KOPT-K1 (cell line): ENCODE results near the gene TEX2.

Experiments
- H3K27ac ChIP-seq: fragments of 200-600 bp; sonication (generic); 2 replicates; pipeline ENCODE4 v1.5.1; 2016; ENCODE audit warnings: antibody characterized with exemption, mild to moderate bottlenecking, low read depth, low read length; ENCODE audit not compliant: poor library complexity, severe bottlenecking
- H3K36me3 ChIP-seq: fragments of 200-600 bp; sonication (generic); 2 replicates; pipeline ENCODE4 v1.5.1; 2017; ENCODE audit warnings: antibody characterized with exemption, mild to moderate bottlenecking, low read length, moderate library complexity; ENCODE audit not compliant: insufficient read depth
- H3K9me3 ChIP-seq: fragments of 200-600 bp; sonication (generic); 2 replicates; pipeline ENCODE4 v1.5.1; 2017; ENCODE audit warnings: antibody characterized with exemption, low read length, mild to moderate bottlenecking; ENCODE audit not compliant: insufficient read depth, poor library complexity, severe bottlenecking

TEX2 gene

GRCh38 chr17:64148017-64148631 lies 114.9 kb downstream of the TEX2 start:
- H3K36me3 ChIP-seq, result peaks cover 65% of the 10 kb centered on the region
- H3K27ac ChIP-seq, result peak overlapping the region; percentile 91
- H3K9me3 ChIP-seq, result no peaks in the 10 kb centered on the region

DNA sequence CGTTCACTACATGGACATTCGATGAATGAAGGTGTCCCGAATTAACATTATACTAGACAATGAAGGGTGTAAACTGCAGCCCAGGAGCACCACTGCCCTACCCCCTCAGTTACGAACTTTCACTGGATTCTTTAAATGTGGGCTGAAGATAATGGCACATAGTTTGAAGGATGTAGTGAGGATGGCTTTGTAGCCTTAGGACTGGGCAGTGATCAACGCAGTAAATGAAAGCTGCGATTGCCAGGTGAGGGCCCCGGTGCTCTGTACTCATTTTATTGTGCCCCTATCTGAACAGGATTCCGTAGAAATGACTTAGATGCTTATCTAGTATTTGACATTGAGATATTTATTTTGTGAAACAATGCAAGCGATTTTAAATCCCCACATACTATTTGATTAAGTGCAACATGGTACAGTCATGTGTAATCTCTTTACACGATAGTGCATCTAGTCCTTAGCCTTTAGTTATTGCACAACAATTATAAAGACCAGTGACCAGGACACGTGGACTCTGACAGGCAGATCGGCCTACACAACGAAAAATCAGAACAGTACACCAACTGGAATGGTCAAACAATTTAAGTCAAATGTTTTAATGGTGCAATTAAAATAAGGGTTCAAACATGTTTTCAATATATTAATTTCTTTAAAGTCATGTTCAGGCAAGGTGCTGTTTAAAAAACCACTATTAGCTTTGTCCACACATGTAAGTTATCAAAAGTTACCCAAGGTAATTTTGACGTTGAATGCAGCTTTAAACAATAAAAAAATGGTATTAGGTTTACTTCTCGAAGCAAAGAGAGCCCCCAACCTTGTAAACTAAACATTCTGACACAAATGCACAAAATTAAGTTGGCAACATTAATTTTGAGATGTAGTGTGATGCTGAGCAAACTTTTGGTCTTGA lies 115.7 kb downstream of the TEX2 start:
- peak overlapping the region; percentile 91 for H3K27ac ChIP-seq
- H3K9me3 ChIP-seq, result no peaks in the 10 kb centered on the region
- H3K36me3 ChIP-seq, result peaks cover 57% of the 10 kb centered on the region

GRCh38 chr17:64146418-64147109 lies 116.5 kb downstream of the TEX2 start:
- Histone ChIP-seq H3K36me3 (peaks cover 52% of the 10 kb centered on the region), H3K27ac (peak overlapping the region; percentile 91), H3K9me3 (no peaks in the 10 kb centered on the region)

GRCh38 chr17:64145751-64146417 lies 117.2 kb downstream of the TEX2 start:
- no peaks in the 10 kb centered on the region for H3K9me3 ChIP-seq
- H3K36me3 ChIP-seq, result peaks cover 46% of the 10 kb centered on the region
- peak overlapping the region; percentile 91 for H3K27ac ChIP-seq

GRCh38 chr17:64145375-64145750 lies 117.7 kb downstream of the TEX2 start:
- H3K36me3 ChIP-seq, result peaks cover 40% of the 10 kb centered on the region
- H3K9me3 ChIP-seq, result no peaks in the 10 kb centered on the region
- H3K27ac ChIP-seq, result peak overlapping the region; percentile 91

DNA sequence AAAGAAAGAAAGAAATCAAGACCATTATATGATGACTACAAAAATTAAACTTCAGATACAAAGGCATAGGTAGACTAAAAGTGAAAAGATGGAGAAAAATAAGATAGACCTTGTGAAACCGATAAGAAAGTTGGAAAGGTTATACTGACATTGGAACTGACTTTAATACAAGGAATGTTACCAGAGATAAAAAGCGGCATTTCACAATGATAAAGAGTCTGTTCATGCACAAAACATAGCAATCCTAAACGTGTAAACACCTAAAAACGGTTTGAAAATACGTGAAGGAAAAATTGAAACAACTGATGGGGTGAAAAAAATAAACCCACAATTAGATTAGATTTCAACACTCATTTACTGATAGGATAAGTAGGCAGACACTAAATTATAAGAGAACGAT lies 123.5 kb downstream of the TEX2 start:
- no peak overlapping the region for H3K27ac ChIP-seq
- H3K36me3 ChIP-seq, result no peaks in the 10 kb centered on the region
- no peaks in the 10 kb centered on the region for H3K9me3 ChIP-seq

DNA sequence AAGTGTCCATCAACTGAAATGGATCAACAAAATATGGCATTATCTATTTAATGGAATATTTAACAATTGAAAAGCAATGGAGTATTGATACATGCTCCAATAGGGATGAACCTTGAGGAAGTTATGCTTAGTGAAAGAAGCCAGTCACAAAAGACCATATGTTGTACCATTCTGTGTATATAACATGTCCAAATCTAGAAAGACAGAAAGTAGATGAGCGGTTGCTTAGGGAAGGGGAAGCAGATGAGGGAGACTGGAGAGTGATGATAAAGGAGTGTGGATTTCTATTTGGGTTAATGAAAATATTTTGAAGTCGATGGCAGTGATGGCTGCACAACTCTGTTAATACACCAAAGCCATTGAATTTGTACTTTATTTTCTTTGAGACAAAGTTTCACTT lies 124.6 kb downstream of the TEX2 start:
- no peak overlapping the region for H3K27ac ChIP-seq
- no peaks in the 10 kb centered on the region for H3K9me3 ChIP-seq
- H3K36me3 ChIP-seq, result no peaks in the 10 kb centered on the region

DNA sequence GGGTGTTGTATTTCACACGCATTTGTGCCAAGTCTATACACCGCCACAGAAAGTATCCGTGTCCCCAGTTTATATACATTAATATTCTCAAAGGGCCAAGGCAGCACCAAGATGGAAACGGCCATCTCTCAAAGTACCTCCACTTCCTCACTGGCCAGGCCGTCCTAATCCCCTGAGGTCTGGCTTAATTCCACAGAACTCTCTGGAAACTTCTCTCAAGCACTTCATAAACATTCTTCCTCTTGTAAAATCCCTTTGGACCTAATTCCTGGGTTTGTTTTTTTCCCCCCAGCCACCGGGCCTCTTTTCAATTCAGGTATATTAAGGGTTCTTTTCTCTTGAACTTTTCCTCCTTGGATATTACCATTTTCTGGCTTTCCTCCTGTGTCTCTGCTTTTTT lies 128.1 kb downstream of the TEX2 start:
- Histone ChIP-seq H3K36me3 (no peaks in the 10 kb centered on the region), H3K9me3 (no peaks in the 10 kb centered on the region), H3K27ac (no peak overlapping the region)

DNA sequence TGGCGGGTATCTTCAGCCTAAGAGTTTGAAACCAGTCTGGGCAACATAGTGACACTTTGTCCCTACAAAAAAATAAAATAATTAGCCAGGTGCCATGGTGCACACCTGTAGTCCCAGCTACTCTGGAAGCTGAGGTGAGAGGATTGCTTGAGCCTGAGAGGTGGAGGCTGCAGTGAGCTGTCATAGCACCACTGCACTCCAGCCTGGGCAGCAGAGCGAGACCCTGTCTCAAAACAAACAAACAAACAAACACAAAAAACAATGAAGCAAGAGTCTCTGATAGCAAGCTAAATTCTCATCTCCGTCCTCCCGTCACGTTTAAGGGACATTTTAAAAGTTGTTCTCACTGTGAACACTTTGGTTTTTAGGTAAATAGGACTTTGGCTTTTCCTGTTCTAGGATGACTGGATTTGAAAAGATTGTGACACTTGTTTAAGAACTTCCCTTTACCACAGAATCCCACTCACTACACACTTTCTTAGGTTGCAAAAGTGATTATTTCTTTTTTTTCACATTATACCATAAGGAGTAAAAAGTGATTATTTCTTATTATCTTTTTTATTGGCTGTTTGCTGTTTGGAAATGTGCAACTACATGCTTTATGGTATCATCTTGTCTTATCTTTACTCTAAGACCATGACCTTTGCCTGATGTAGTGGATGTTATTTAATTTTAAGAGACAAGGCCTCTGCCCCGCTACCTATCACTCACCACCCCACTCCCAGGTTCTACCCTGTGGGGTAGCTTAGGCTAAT lies 128.7 kb downstream of the TEX2 start:
- Histone ChIP-seq H3K27ac (no peak overlapping the region), H3K36me3 (no peaks in the 10 kb centered on the region)

GRCh38 chr17:64133546-64134215 lies 129.4 kb downstream of the TEX2 start:
- no peak overlapping the region for H3K27ac ChIP-seq
- no peaks in the 10 kb centered on the region for H3K36me3 ChIP-seq
- no peaks in the 10 kb centered on the region for H3K9me3 ChIP-seq

More for the DNA sequence above, 128.7 kb downstream of the TEX2 start:
- H3K9me3 ChIP-seq, result no peaks in the 10 kb centered on the region

DNA sequence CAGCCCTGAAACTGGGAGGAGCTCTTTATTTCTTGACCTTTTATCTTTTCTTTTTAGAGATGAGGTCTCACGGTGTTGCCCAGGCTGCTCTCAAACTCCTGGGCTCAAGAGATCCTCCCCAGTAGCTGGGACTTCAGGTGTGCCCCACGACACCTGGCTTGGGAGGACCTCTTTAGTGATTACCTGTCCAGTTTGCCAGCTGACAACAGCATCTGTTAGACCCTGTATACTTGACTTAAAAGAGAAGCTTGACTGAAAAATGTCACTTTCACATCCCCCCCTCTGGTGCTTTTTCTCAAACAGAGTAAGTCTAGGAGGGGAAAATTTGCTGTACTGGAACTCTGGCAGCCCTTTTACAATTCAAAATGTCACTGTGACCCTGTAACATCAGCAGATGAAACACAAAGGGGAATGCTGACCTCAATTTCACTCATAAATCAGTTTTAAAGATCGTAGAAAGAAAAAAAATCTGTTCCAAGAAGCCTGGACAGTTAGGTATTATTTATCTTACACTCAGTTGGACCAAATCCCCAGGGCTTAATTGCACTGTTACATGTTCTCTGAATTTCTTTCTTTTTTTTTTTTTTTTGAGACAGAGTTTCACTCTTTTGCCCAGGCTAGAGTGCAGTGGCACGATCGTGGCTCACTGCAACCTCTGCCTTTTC lies 131.3 kb downstream of the TEX2 start:
- Histone ChIP-seq H3K9me3 (no peaks in the 10 kb centered on the region), H3K36me3 (no peaks in the 10 kb centered on the region), H3K27ac (no peak overlapping the region)

DNA sequence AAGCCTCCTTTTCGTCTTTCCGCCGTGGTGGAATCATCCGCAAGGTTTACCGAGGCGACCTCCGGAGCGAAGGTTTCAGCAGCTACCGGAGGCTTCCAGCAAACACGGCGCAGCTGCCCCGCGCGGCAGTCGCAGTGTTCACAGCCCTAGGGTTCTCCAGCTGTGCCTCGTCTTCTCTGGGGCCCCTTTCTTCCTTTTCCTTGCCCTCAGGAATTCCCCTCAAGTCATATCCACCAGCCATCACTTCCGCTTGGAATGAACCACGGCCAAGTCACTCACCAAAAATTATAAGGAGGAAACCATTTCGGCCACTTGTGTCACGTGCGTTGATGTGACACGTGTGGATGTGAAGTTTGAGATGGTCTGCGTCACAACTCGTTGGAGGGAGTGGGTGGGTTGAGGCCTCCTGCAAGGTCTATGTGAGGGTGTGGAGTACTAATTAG lies 132.5 kb downstream of the TEX2 start:
- H3K9me3 ChIP-seq, result no peaks in the 10 kb centered on the region
- peak overlapping the region; percentile 50 for H3K27ac ChIP-seq
- no peaks in the 10 kb centered on the region for H3K36me3 ChIP-seq

DNA sequence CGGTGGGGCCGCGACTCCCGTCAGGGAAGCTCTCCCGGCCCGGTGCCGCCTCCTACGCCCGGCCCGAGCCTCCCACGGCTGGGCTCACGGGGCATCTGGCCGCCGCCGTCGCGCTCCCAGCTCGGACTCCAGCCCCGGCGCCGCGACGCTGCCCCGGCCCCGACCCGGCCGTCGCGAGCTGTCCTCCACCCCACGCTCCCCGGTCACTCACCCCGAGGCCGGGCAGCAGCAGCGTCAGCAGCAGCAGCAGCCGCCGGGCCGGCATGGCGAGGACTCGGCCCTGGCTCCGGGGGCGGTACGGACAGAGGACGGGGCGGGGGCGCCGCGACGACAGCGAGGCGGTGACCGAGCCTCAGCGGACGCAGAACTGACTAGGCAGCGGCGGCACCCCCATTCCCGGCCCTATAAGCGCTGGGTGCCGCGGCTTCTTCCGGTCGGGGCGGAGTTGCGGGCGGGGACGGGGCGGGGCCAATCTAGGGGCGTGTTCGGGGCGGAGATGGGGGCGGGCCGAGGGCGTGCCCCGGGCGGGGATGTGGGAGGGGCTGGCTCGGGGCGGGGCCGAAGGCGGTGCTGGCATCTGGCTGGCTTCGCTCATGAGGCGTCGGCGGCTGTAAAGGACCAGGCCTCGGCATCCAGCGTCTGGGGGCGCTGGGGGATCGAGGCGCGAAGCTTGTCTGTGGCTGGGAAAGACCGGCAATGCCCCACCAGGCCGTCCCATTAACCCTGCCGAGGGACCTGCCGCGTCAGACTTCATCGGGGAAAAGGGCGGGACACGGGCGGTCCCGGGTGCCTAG lies 133.1 kb downstream of the TEX2 start, which contains the start of gene ERN1:
Gene ERN1, minus strand, starts transcription at position 380 of the 794 bp plus-strand sequence. Its CDS starts 115 bp downstream, at position 265.
- H3K9me3 ChIP-seq, result no peaks in the 10 kb centered on the region
- peak within 1 kb of the TSS; percentile 77 for H3K27ac ChIP-seq
- H3K36me3 ChIP-seq, result no peaks in the 10 kb centered on the region
